Ishikawa (cell line): ENCODE data around the gene ZNF423.

Experiments used
- CEBPB ChIP-seq: IDR thresholded peaks from 2 replicates; pipeline ENCODE4 v1.6.1; 2012
- CREB1 ChIP-seq: IDR thresholded peaks from 2 replicates; pipeline ENCODE4 v1.6.1; 2012; ENCODE audit warnings: low read depth
- EGR1 ChIP-seq: IDR thresholded peaks from 2 replicates; pipeline ENCODE4 v1.6.1; 2012
- EP300 ChIP-seq: IDR thresholded peaks from 2 replicates; pipeline ENCODE4 v1.6.1; 2012; ENCODE audit warnings: borderline replicate concordance
- FOXM1 ChIP-seq: IDR thresholded peaks from 2 replicates; pipeline ENCODE4 v1.6.1; 2012; ENCODE audit warnings: low read depth, borderline replicate concordance
- MAX ChIP-seq: IDR thresholded peaks from 2 replicates; pipeline ENCODE4 v1.6.1; 2012
- NFIC ChIP-seq: IDR thresholded peaks from 2 replicates; pipeline ENCODE4 v1.6.1; 2012
- RAD21 ChIP-seq: IDR thresholded peaks from 2 replicates; pipeline ENCODE4 v1.6.1; 2012; ENCODE audit warnings: low read depth
- REST ChIP-seq: IDR thresholded peaks from 2 replicates; pipeline ENCODE4 v1.6.1; 2012; ENCODE audit warnings: low read depth, mild to moderate bottlenecking
- TAF1 ChIP-seq: IDR thresholded peaks from 2 replicates; pipeline ENCODE4 v1.6.1; 2012; ENCODE audit warnings: low read depth, mild to moderate bottlenecking
- TCF12 ChIP-seq: IDR thresholded peaks from 2 replicates; pipeline ENCODE4 v1.6.1; 2012; ENCODE audit warnings: low read depth
- TEAD4 ChIP-seq: IDR thresholded peaks from 2 replicates; pipeline ENCODE4 v1.6.1; 2012
- USF1 ChIP-seq: IDR thresholded peaks from 2 replicates; pipeline ENCODE4 v1.6.1; 2012
- YY1 ChIP-seq: IDR thresholded peaks from 2 replicates; pipeline ENCODE4 v1.6.1; 2012; ENCODE audit warnings: low read depth
- ZBTB7A ChIP-seq: IDR thresholded peaks from 2 replicates; pipeline ENCODE4 v1.6.1; 2012; ENCODE audit warnings: low read depth

ZNF423 gene

GRCh38 chr16:49850558-49851467, 5.1 kb downstream of the ZNF423 start:
- TF ChIP-seq TEAD4 (no peak), RAD21 (no peak), REST (no peak), ZBTB7A (no peak), EGR1 (no peak), NFIC (no peak), USF1 (no peak), MAX (no peak), FOXM1 (no peak), YY1 (no peak), CEBPB (no peak), TAF1 (no peak), EP300 (no peak)

- TF ChIP-seq ZBTB7A (no peak), TCF12 (no peak), TEAD4 (no peak), EGR1 (no peak), YY1 (no peak), RAD21 (no peak), FOXM1 (no peak), TAF1 (no peak), CEBPB (no peak), REST (no peak), EP300 (no peak)
These were observed 6.2 kb downstream of the ZNF423 start for GRCh38 chr16:49849754-49850108.

- TF ChIP-seq TAF1 = no peak
- TF ChIP-seq FOXM1 = no peak
- TF ChIP-seq EGR1 = no peak
- TF ChIP-seq NFIC = no peak
- no peak for TF ChIP-seq REST
- no peak for TF ChIP-seq TCF12
- TF ChIP-seq CEBPB = no peak
- no peak for TF ChIP-seq TEAD4
- no peak for TF ChIP-seq ZBTB7A
- no peak for TF ChIP-seq USF1
- TF ChIP-seq CREB1 = no peak
- no peak for TF ChIP-seq YY1
- no peak for TF ChIP-seq RAD21
- TF ChIP-seq EP300 = no peak
- no peak for TF ChIP-seq MAX
These were observed 6.7 kb downstream of the ZNF423 start for GRCh38 chr16:49849037-49849753.

GRCh38 chr16:49848530-49848929, 7.4 kb downstream of the ZNF423 start:
- TF ChIP-seq FOXM1 (no peak), YY1 (no peak), MAX (no peak), REST (no peak)
